ENCODE data around the gene ABI3BP.

Gene ABI3BP

GRCh38 chr3:100915706-100916495 is 77.3 kb downstream of the ABI3BP start:
- Histone ChIP-seq H3K4me1 (ENCODE audit: control insufficient read depth in 1 of 2, insufficient read depth in 2 of 2, low read length in 2 of 2) (no peaks in the 10 kb centered on the region), H3K4me2 (ENCODE audit: low read length) (no peak overlapping the region), H4K12ac (ENCODE audit: low read depth, low read length) (no peak overlapping the region), H3K79me2 (ENCODE audit: control insufficient read depth, insufficient read depth, low read length, poor library complexity) (no peaks in the 10 kb centered on the region), H3K9ac (ENCODE audit: low read length) (no peak overlapping the region), H3K23ac (ENCODE audit: low read length) (no peak overlapping the region), H2AK5ac (ENCODE audit: low read length) (no peak overlapping the region), H4K91ac (ENCODE audit: low read depth, low read length) (no peak overlapping the region), H2BK5ac (ENCODE audit: low read depth, low read length, poor library complexity) (no peak overlapping the region), H2BK12ac (ENCODE audit: low read length) (no peak overlapping the region), H3K27me3 (ENCODE audit: insufficient read depth, low read length) (no peaks in the 10 kb centered on the region), H3K4me3 (ENCODE audit: low read depth, low read length) (no peak overlapping the region), H3K27ac (ENCODE audit: low read depth, low read length) (no peak overlapping the region), H3K79me1 (ENCODE audit: low read length) (no peaks in the 10 kb centered on the region), H3K9me3 (ENCODE audit: insufficient read depth, low read depth, low read length) (no peaks in the 10 kb centered on the region), H3K18ac (ENCODE audit: low read length) (no peak overlapping the region), H3K14ac (ENCODE audit: low read length) (no peak overlapping the region), H2AFZ (ENCODE audit: insufficient read depth, low read length, poor library complexity) (no peak overlapping the region), H3K4ac (ENCODE audit: low read depth, low read length) (no peak overlapping the region), H3K36me3 (ENCODE audit: control insufficient read depth in 1 of 2, insufficient read depth in 2 of 2, low read length in 2 of 2) (no peaks in the 10 kb centered on the region), H4K8ac (ENCODE audit: low read depth, low read length) (no peak overlapping the region), H2BK120ac (ENCODE audit: insufficient read depth, low read length, poor library complexity) (no peak overlapping the region)
- DNase-seq: no peak
- WGBS (ENCODE audit: extremely low coverage, insufficient coverage, insufficient read length): no CpG with 5 or more reads among the region's 10 CpGs

GRCh38 chr3:100913870-100914648 is 79.2 kb downstream of the ABI3BP start:
- Histone ChIP-seq H4K8ac (ENCODE audit: low read depth, low read length) (no peak overlapping the region), H3K4me2 (ENCODE audit: low read length) (no peak overlapping the region), H2BK120ac (ENCODE audit: insufficient read depth, low read length, poor library complexity) (no peak overlapping the region), H3K4ac (ENCODE audit: low read depth, low read length) (no peak overlapping the region), H3K18ac (ENCODE audit: low read length) (no peak overlapping the region), H3K79me1 (ENCODE audit: low read length) (no peaks in the 10 kb centered on the region), H3K4me1 (ENCODE audit: control insufficient read depth in 1 of 2, insufficient read depth in 2 of 2, low read length in 2 of 2) (no peaks in the 10 kb centered on the region), H3K9me3 (ENCODE audit: insufficient read depth, low read depth, low read length) (no peaks in the 10 kb centered on the region), H3K79me2 (ENCODE audit: control insufficient read depth, insufficient read depth, low read length, poor library complexity) (no peaks in the 10 kb centered on the region), H3K14ac (ENCODE audit: low read length) (no peak overlapping the region), H4K91ac (ENCODE audit: low read depth, low read length) (no peak overlapping the region), H3K9ac (ENCODE audit: low read length) (no peak overlapping the region), H2BK12ac (ENCODE audit: low read length) (no peak overlapping the region), H3K36me3 (ENCODE audit: control insufficient read depth in 1 of 2, insufficient read depth in 2 of 2, low read length in 2 of 2) (no peaks in the 10 kb centered on the region), H2AK5ac (ENCODE audit: low read length) (no peak overlapping the region), H2AFZ (ENCODE audit: insufficient read depth, low read length, poor library complexity) (no peak overlapping the region), H3K4me3 (ENCODE audit: low read depth, low read length) (no peak overlapping the region), H3K27ac (ENCODE audit: low read depth, low read length) (no peak overlapping the region), H3K23ac (ENCODE audit: low read length) (no peak overlapping the region), H3K27me3 (ENCODE audit: insufficient read depth, low read length) (no peaks in the 10 kb centered on the region), H4K12ac (ENCODE audit: low read depth, low read length) (no peak overlapping the region), H2BK5ac (ENCODE audit: low read depth, low read length, poor library complexity) (no peak overlapping the region)
- no CpG with 5 or more reads among the region's 5 CpGs for WGBS (ENCODE audit: extremely low coverage, insufficient coverage, insufficient read length)
- DNase-seq: no peak

- H3K9ac ChIP-seq (ENCODE audit: low read length): no peak overlapping the region
- H3K79me2 ChIP-seq (ENCODE audit: control insufficient read depth, insufficient read depth, low read length, poor library complexity): no peaks in the 10 kb centered on the region
- H3K27me3 ChIP-seq (ENCODE audit: insufficient read depth, low read length): no peaks in the 10 kb centered on the region
- no peak overlapping the region for H3K4me3 ChIP-seq (ENCODE audit: low read depth, low read length)
- no peak overlapping the region for H2BK120ac ChIP-seq (ENCODE audit: insufficient read depth, low read length, poor library complexity)
- no peak overlapping the region for H2AFZ ChIP-seq (ENCODE audit: insufficient read depth, low read length, poor library complexity)
- no peaks in the 10 kb centered on the region for H3K9me3 ChIP-seq (ENCODE audit: insufficient read depth, low read depth, low read length)
- no peak overlapping the region for H2AK5ac ChIP-seq (ENCODE audit: low read length)
- no peak overlapping the region for H3K27ac ChIP-seq (ENCODE audit: low read depth, low read length)
- no peak overlapping the region for H3K18ac ChIP-seq (ENCODE audit: low read length)
- H3K36me3 ChIP-seq (ENCODE audit: control insufficient read depth in 1 of 2, insufficient read depth in 2 of 2, low read length in 2 of 2): no peaks in the 10 kb centered on the region
- no peak overlapping the region for H2BK12ac ChIP-seq (ENCODE audit: low read length)
- H3K4me1 ChIP-seq (ENCODE audit: control insufficient read depth in 1 of 2, insufficient read depth in 2 of 2, low read length in 2 of 2): no peaks in the 10 kb centered on the region
- no peak overlapping the region for H3K14ac ChIP-seq (ENCODE audit: low read length)
- H2BK5ac ChIP-seq (ENCODE audit: low read depth, low read length, poor library complexity): no peak overlapping the region
- no peak overlapping the region for H4K12ac ChIP-seq (ENCODE audit: low read depth, low read length)
- no peak overlapping the region for H4K8ac ChIP-seq (ENCODE audit: low read depth, low read length)
- no peak overlapping the region for H3K23ac ChIP-seq (ENCODE audit: low read length)
- WGBS (ENCODE audit: extremely low coverage, insufficient coverage, insufficient read length): no CpG with 5 or more reads among the region's 4 CpGs
- no peak for DNase-seq
- no peak overlapping the region for H3K4me2 ChIP-seq (ENCODE audit: low read length)
- H4K91ac ChIP-seq (ENCODE audit: low read depth, low read length): no peak overlapping the region
- H3K4ac ChIP-seq (ENCODE audit: low read depth, low read length): no peak overlapping the region
- H3K79me1 ChIP-seq (ENCODE audit: low read length): no peaks in the 10 kb centered on the region
These were observed 80.2 kb downstream of the ABI3BP start for GRCh38 chr3:100912976-100913545.

GRCh38 chr3:100912571-100912970 is 80.7 kb downstream of the ABI3BP start:
- Histone ChIP-seq H3K27ac (ENCODE audit: low read depth, low read length) (no peak overlapping the region), H3K79me1 (ENCODE audit: low read length) (no peaks in the 10 kb centered on the region), H3K27me3 (ENCODE audit: insufficient read depth, low read length) (no peaks in the 10 kb centered on the region), H2AFZ (ENCODE audit: insufficient read depth, low read length, poor library complexity) (no peak overlapping the region), H3K36me3 (ENCODE audit: control insufficient read depth in 1 of 2, insufficient read depth in 2 of 2, low read length in 2 of 2) (no peaks in the 10 kb centered on the region), H3K9me3 (ENCODE audit: insufficient read depth, low read depth, low read length) (no peaks in the 10 kb centered on the region), H3K23ac (ENCODE audit: low read length) (no peak overlapping the region), H3K14ac (ENCODE audit: low read length) (no peak overlapping the region), H3K4me3 (ENCODE audit: low read depth, low read length) (no peak overlapping the region), H3K18ac (ENCODE audit: low read length) (no peak overlapping the region), H3K79me2 (ENCODE audit: control insufficient read depth, insufficient read depth, low read length, poor library complexity) (no peaks in the 10 kb centered on the region), H2AK5ac (ENCODE audit: low read length) (no peak overlapping the region), H3K4me2 (ENCODE audit: low read length) (no peak overlapping the region), H3K4ac (ENCODE audit: low read depth, low read length) (no peak overlapping the region), H4K8ac (ENCODE audit: low read depth, low read length) (no peak overlapping the region), H2BK5ac (ENCODE audit: low read depth, low read length, poor library complexity) (no peak overlapping the region), H3K9ac (ENCODE audit: low read length) (no peak overlapping the region), H3K4me1 (ENCODE audit: control insufficient read depth in 1 of 2, insufficient read depth in 2 of 2, low read length in 2 of 2) (no peaks in the 10 kb centered on the region), H2BK120ac (ENCODE audit: insufficient read depth, low read length, poor library complexity) (no peak overlapping the region), H4K91ac (ENCODE audit: low read depth, low read length) (no peak overlapping the region), H2BK12ac (ENCODE audit: low read length) (no peak overlapping the region), H4K12ac (ENCODE audit: low read depth, low read length) (no peak overlapping the region)
- no peak for DNase-seq
- no CpG with 5 or more reads among the region's 6 CpGs for WGBS (ENCODE audit: extremely low coverage, insufficient coverage, insufficient read length)

All from trophoblast cell (in vitro differentiated cells and primary cell).